Measurements from ENCODE around the gene UBE2Z.
A peak's percentile ranks its signal among the peaks of the same experiment; 100 is the strongest.
"Not testable (repeated sequence)": the region's sequence is repeated elsewhere in the genome, so short reads cannot be mapped to it uniquely, and the experiment has no call there.

Gene UBE2Z

DNA sequence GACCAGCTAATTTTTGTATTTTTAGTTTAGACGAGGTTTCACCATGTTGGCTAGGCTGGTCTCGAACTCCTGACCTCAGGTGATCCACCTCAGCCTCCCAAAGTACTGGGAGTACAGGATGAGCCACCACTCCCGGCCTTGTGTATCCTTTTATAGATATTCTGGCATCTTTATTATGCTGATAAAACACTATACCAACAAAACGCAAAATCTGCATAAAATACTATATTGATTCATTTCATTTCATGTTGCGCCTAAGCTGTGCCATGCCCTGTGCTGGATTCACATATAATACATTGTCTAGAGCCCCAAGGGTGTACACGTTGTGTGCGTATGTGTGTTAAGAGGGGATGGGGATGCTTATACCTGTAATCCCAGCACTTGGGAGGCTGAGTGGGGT, 3.8 kb upstream of the UBE2Z start:
- DNase-seq, result no peak

DNA sequence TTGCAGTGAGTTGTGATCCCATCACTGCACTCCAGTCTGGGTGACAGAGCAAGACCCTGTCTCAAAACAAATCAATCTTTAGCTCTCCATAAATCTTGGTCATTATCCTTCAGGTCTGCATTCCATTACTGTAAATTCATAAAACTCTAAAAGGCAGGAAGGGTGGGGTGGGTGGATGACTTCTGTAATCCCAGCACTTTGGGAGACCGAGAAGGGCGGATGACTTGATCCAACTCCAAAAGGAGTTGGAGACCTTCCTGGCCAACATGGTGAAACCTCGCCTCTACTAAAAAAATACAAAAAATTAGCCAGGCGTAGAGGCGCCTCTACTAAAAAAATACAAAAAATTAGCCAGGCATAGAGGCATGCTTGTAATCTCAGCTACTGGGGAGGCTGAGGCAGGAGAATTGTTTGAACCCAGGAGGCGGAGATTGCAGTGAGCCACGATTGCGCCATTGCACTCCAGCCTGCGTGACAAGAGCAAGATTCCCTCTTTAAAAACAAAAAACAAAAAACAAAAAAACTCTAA, 2.2 kb upstream of the UBE2Z start:
- no peak for DNase-seq

DNA sequence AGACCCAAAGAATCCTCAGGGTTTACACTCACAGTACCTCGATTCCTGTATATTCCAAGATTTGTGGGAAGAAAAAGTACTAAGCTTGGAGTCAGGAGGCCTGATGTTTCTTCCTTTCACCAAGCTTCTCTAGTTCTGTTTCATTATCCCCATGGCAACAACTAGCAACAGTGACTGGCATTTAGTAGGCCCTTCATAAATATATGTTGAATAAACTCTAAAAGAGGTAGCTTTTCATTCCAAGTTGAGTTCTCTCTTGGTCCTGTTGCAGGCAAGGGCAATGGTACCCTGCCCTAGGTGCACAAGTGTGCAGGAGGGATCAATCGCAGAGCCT, 527 bp upstream of the UBE2Z start:
- DNase-seq, result peak in 1 of 5 experiments; percentile 51

DNA sequence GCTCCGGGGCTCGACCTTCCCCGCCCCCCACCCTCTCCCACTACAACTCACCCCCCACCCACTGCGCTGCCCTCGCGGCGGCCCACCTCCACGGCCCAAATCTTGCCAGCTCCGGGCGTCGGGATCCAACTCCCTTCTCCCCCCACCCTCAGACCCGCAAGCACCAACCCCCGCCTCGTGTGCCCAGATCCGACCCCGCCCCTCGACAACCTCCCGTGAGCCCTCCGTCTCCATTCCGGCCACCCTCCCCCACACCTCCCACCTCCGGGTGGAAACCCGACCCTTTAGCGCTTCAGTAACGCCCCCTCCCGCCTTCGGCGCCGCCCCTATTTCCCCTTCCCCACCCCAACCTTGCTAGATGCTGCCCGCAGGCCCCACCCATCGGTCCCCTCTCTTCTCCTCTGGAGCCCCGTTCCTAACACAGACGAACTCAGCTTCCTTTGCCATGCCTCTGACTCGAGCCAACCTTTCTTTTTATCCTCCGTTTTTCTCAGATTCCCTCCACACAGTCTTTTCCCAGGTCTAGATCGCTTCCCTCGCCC, 717 bp downstream of the UBE2Z start:
- DNase-seq, result peak; percentile 67 to 93 (median 79)

DNA sequence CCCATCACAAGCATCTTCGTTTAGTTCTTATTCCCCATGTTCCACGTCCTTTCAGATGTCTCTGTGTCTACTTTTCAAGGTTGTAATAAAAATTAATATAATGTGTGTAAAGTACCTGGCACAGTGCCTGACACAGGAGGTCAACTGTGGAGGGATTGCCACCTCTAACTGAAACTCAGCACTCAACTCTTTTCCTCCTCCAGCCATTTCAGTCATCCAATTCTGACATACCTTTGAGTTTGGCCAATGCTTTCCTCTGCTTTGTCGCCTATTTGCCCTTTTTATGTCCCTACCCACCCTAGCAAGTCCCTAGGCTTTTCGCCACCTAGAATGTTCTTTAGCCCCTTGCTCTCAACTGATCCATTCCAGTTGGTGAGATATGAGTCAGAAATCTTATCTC, 1.6 kb downstream of the UBE2Z start:
- DNase-seq, result no peak

DNA sequence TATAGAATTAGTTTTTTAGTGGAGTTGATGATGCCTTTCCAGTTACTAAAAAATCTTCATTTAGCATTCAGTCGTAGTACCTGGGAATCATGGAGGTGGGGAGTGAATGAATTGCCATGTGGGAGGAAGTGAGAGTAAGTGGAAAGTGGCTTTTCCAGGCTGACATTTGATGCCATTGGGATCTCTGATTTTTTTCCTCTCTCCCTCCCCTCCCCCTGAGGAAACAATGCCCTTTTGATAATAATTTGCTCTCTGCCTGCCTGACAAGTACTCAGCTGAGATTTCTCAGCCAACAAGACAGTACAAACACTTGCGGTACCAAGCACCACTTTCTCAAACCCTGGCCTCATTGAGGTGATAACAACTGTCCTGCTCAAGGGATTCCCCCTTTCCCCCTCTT, 2.2 kb downstream of the UBE2Z start:
- DNase-seq, result no peak

DNA sequence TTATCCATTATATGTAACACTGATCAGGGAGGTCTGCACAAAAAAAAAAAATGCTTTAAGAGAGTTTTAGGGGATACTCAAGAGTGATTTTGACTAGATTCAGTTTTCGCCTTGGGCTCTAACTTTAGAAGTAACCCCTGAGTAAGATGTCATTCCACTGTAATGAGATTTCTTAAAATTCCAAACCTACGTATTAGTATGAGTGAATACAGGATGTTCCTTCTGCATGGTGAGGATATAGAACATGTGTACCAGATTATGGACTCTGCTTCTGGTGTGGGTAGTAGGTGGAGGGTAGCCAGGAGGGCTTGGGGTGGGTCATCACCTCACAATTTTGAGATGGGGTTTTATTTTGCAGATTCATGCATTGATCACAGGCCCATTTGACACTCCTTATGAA, 4.3 kb downstream of the UBE2Z start:
- DNase-seq, result no peak

DNA sequence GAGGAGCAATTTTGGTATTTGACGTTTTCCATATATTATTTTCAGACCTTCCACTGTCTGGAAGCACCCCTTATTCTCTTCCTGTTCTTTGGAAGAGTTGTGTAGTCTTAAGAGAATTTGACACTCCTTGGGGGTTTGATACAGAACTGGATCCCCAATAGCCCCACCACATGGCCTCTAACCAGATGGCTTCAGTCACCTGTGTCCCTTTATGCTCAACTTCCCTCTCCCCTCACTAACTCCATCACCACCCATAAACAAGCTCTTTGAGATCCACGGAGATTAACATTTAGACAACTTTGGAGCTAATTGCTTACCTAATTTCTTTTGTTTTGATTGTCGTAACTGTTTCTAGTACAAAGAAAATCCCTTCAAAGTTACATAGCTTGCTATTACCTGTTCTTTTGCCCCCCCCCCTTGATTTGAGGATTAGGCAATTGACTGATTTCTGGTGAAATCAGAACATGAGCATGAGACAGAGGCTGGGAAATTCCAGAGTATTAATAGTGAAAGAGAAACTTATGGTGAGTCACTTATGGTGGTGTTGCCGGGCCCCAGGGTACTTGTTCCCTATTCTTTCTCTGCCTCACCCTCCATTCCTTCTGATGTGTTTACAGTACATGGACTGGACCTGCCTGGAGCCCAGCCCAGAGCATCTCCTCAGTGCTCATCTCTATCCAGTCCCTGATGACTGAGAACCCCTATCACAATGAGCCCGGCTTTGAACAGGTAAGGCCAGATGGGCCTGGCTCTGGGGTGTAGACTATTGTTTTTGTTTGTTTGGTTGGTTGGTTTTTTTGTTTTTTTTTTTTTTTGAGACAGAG, 7.5 kb downstream of the UBE2Z start:
- DNase-seq, result peak in 4 of 5 experiments; percentile 3 to 86 (median 22)

DNA sequence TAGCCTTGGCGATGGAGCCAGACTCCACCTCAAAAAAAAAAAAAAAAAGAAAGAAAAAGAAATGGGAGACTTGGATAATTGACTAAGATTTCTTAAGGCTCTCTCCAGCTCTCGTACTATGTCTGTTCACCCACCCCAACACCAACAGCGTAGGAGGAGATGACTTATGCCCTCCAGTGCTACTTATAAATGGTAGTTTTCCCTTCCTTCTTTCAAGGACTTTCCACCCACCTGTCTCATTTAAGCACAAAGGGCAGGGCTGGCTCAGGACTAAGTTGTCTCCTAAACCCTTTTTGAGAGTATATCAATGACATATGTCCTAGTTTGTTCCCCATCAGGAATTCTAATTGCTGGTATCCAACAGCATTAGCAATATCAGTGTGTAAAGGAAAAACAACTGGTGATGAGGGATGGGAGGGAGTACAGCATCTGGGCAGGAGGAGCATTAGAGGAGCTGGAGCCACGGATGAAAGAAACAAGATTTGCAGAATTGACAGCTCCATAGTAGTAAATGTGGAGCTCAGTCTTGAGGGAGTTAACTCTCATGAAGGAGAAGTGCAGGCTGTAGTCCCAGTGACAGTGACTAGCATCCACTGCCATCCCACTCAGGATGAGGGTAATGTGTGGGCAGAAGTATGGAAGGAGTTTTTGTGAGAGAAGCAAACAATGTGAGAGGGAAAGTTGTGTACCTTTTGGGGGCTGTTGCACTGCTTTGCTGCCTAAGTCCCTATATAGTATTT, 17.2 kb downstream of the UBE2Z start:
- no peak for DNase-seq

DNA sequence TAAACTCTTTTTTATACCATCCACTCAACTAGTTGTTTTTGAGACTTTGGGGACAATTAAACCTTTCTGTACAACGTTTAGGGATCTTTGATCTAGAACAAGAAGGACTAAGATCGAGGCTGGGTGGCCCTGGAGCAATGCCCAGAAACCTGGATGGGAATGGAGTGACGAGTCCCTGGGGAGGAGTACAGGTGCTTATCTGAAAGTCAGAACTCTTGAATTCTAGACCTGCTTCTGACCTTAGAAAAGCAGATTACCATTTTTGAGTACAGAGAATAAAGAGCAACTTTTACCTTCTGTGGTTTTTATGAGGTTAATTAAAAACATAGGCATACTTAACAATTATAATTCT, 17.8 kb downstream of the UBE2Z start:
- DNase-seq, result no peak

DNA sequence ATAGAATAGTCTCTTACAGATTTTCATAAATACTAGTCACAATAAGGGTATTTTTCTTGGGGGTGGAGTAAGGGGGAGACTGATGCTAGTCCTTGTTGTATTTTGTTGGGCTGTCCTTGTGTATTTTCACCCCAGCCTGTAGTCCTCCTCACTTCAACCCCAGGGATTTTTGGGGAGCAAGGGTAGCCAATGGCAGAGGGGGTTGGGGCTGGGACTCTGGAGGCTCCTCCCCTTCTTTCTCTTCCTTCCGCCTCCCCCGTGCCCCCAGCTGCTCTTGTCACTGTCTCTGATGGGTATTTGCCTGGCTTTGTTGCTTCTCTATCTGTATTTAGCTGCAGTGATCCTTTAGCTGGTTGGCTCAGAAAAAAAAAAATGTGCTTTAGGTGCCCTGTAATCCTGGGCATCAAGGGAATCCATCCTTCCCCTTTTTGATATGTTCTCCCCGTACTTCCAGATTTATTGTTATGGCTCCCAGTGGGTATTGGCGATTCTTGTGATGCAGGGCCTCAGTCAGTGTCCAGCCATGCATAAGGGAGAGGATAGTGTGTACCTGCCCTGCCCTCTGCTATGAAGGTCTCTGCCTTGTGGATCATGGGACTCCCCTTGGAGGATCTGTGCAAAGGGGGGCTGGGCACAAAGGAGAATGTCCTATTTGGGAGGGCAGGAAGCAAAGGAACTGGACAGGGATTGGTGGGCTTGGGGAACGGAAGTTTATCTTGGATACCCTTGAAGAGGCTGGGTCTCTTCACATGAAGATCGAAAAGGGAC, 20.0 kb downstream of the UBE2Z start:
- no peak for DNase-seq

DNA sequence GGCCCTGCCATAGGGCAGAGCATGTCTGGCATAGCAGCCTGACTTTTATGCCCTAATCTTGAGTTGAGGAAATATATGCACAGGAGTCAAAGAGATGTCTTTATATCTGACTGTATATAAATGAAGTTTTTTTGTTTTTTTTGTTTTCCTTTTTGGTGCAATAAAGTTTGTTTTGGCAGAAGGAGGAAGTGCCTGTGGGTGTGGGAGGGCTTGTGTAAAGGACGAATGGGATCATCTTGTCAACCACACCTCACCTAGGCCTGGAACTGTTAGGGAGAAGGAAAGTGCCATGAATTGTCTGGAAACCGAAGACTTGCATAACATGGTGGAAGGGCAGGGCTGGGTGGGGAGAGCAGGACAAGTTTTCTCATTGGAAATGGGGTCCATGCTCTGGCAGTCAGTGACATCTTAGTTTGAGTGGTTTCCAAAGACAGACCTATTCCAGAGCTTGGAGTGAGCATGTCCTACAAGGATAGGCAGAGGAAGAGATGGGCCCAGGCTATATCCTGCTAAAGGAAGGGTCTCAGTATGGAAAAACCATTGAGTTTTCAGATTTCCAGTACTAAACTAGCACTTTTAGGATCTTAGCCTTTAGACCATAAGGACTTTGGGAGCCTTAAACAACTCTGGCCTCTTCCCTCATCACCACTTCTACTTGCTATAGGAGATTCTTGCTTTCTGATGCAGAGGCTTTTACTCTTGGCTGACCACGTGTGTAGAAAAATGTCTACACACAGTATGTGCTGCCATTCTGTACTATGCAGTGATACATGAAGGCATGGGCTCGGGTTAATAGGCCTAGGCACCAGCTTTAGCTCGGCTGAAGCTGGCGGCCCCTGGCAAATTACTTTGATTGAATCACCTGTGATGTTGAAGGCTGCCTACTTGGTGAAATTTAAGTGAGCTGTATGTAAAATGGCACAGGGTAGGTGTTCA, 20.9 kb downstream of the UBE2Z start:
- DNase-seq, result no peak

DNA sequence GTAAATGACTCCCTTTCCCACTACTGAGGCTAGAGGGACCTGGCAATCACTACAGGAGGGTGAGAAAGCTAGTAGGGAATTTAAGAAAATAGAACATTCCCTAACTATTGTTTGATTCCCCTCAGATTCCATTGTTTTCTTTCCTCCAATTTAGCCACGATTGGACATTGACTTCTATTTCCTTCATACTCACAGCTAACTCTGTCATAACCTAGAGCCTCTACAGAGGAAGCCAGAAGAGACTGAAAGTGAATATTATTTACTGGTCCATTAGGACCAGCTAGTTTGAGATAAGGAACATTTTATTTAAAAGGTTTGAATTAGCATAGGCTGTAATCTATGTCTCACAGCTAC, 21.6 kb downstream of the UBE2Z start:
- no peak for DNase-seq

DNA sequence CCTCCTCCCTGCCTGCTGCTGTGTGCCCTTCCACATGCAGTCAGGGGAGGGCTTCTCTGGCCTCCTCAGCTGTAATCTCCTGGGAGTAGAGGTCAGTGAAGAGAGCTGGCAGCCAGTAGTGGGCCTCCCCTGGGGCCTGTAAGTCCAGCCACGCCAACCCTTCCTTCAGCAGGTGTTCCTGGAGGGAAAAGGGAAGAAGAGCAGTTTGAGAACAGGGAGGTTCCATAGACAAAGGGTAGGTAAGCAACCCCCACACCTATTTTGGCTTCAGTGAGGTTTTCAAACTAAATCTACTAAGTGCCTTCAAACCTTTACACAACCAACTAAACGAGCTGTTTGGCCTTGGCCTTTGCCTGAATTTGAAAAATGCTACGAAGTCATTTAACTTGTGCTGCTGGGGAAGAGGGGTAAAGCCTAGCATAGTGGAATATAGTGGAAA, 22.2 kb downstream of the UBE2Z start:
- no peak for DNase-seq

DNA sequence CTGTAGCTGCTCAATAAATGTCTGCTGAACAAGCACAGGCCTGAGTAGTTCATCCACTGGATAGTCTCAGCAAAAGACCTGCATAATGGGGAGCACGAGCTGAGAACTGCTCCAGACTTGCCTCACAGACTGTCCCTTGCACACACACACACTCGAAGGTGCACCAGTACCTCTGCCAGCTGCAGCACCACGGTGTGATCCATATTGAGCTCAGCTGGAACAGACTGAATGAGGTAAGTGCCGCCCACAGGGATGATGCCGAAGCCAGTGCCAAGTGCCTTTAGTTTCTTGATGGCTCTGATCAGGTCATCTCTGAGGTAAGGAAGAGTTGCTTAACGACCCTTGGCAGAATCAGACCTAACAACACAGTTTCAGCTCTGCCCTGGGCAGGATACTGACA, 24.8 kb downstream of the UBE2Z start:
- no peak for DNase-seq

DNA sequence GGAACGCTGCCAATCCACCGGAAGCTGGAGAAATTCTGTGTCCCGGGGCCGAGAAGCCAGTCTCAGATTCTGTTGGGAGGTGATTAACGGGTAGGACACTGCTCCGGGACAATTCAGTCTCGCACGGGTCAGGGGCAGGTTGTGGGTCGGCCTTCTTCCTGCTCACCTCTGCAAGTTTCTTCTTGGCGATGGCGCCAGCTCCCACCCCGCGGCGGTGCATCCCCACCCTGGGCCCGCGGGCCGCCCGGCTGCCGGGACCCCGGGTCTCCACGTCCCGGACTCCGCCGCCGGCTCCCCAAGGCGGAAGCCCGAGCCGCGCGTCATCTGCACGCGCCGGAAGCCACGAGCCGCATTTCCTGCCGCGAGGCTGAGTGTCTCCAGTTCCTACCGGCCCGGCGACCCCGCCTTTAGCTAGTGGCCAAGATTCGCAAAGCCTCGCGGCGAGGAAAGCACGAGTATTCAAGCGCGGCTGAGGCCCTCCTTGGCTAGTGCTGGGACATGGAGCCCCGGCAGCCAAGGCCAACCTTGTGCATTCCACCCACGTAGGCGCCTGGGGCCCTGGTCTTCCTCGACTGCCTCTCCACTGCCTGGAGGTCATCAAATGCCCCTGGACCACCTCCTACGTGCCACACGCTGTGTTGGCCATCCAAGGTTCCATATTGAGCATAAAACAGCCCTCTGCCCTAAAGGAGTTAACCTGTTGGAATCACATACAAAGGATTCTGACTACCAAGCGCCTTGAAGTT, 36.5 kb downstream of the UBE2Z start, which contains the start of gene SNF8:
TSS of gene SNF8 (minus strand) at position 328 of the 746 bp plus-strand sequence. CDS start at position 220, 108 bp downstream.
- peak; percentile 81 to 95 (median 86) for DNase-seq

DNA sequence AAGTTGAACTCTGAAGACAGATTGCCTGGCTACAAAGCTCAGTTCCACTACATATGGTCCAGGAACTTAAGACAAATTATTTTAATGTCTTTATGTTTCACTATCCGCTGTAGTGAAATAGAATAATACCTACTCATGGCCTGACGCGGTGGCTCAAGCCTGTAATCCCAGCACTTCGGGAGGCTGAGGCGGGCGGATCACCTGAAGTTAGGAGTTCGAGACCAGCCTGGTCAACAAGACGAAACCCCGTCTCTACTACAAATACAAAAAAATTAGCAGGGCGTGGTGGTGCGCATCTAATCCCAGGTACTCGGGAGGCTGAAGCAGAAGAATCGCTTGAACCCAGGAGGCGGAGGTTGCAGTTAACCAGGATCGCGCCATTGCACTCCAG, 37.0 kb downstream of the UBE2Z start:
- not testable (repeated sequence) for DNase-seq

DNA sequence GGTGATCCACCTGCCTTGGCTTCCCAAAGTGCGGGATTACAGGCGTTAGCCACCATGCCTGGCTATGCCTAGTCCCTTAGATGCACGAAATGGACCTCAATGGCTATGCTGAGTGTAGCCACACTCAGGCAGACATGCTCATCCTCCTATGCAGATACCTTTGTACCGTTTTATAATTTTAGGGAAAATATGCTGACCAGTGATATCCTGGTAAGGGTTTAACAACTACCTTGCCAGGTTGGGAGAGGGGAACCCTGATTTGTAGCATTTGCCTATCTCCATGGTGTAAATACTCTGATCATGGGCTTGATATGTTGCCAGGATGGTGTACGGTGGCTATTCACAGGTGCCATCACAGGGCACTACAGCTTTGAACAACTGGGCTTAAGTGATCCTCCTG, 43.4 kb downstream of the UBE2Z start:
- no peak for DNase-seq

DNA sequence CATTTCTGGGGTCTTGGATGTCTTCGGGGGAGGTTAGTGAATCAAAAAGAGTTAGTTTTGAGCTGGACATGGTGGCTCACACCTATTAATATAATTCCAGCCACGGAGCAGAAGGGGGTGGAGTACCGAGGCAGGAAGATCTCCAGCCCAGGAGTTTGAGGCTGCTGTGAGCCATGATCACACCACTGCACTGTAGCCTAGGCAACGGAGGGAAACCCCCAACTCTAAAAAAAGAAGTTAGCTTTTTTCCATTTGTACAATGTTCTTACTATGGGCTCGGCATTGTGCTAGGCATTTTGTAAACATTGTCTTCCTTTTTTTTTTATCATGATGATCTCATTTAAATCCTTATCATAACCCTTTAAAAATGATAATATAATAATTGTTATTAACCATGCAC, 44.7 kb downstream of the UBE2Z start:
- DNase-seq, result no peak

DNA sequence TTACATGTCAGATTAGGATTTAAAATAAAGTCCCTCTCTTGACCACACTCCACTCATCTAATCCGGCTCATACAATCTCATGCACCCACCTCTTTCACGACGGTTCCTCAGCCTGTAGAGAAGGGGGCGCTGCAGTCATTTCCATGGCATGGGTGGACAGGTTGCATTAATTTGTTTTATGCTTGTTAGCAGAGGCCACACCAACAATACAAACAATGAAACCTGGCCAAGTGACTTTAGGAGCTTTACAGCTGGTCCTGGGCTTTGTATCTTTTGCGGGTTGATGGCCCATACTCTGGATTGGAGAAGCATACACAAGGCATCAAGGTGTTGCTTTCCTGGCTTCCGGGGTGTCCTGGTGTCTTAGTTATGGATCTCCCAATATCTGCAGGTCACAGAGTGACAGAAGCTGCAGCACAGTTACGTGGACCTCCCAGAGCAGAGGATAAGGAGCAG, 46.1 kb downstream of the UBE2Z start:
- DNase-seq, result peak in 1 of 5 experiments; percentile 21
